H9 (cell line): ENCODE data around the gene SPATA6L. TPM values are rescaled to one million over a fixed set of nuclear protein-coding genes. Genes with fewer than 3 reads are reported as not detected.

Experiments used
- DNase-seq: peaks from one replicate; pipeline ENCODE4 v3.0.0-alpha.2; 2017
- H2AFZ ChIP-seq: one replicate; pipeline ENCODE4 v1.6.1; 2013; ENCODE audit warnings: mild to moderate bottlenecking, low read length, control low read depth, moderate library complexity
- H2AK5ac ChIP-seq: 2 replicates; pipeline ENCODE4 v1.6.1; 2013; ENCODE audit warnings: low read length, control low read depth, mixed read lengths; ENCODE audit not compliant: insufficient read length
- H2BK120ac ChIP-seq: one replicate; pipeline ENCODE4 v1.6.1; 2013; ENCODE audit warnings: low read depth, mild to moderate bottlenecking, low read length, control low read depth, inconsistent platforms; ENCODE audit not compliant: poor library complexity, severe bottlenecking
- H2BK12ac ChIP-seq: 2 replicates; pipeline ENCODE4 v1.6.1; 2013; ENCODE audit warnings: low read length, control low read depth, mixed read lengths, low read depth; ENCODE audit not compliant: insufficient read length
- H2BK15ac ChIP-seq: 2 replicates; pipeline ENCODE4 v1.6.1; 2013; ENCODE audit warnings: low read depth, low read length, control low read depth
- H2BK20ac ChIP-seq: one replicate; pipeline ENCODE4 v1.6.1; 2013; ENCODE audit warnings: low read depth, mild to moderate bottlenecking, low read length, control low read depth, inconsistent platforms; ENCODE audit not compliant: poor library complexity, severe bottlenecking
- H2BK5ac ChIP-seq: 2 replicates; pipeline ENCODE4 v1.6.1; 2013; ENCODE audit warnings: low read length, control low read depth, mixed read lengths; ENCODE audit not compliant: insufficient read length
- H3K14ac ChIP-seq: 2 replicates; pipeline ENCODE4 v1.6.1; 2013; ENCODE audit warnings: low read length, control low read depth; ENCODE audit not compliant: insufficient read depth
- H3K18ac ChIP-seq: 2 replicates; pipeline ENCODE4 v1.6.1; 2013; ENCODE audit warnings: low read depth, mild to moderate bottlenecking, mixed read lengths, low read length, control low read depth; ENCODE audit not compliant: insufficient read length
- H3K23ac ChIP-seq: 2 replicates; pipeline ENCODE4 v1.6.1; 2013; ENCODE audit warnings: low read length, control low read depth, mixed read lengths, low read depth; ENCODE audit not compliant: insufficient read length
- H3K23me2 ChIP-seq: 2 replicates; pipeline ENCODE4 v1.6.1; 2013; ENCODE audit warnings: low read depth, mild to moderate bottlenecking, mixed read lengths, low read length, control low read depth; ENCODE audit not compliant: insufficient read length, poor library complexity, severe bottlenecking
- H3K27ac ChIP-seq: 2 replicates; pipeline ENCODE4 v1.5.1; 2013; ENCODE audit warnings: low read length, control low read depth, mixed read lengths, low read depth; ENCODE audit not compliant: insufficient read length
- H3K27me3 ChIP-seq: 2 replicates; pipeline ENCODE4 v1.6.1; 2013; ENCODE audit warnings: low read length, control low read depth, inconsistent platforms; ENCODE audit not compliant: insufficient read depth
- H3K4ac ChIP-seq: 2 replicates; pipeline ENCODE4 v1.6.1; 2013; ENCODE audit warnings: low read depth, mild to moderate bottlenecking, control low read depth, inconsistent platforms, low read length, moderate library complexity
- H3K4me1 ChIP-seq: 2 replicates; pipeline ENCODE4 v1.6.1; 2013; ENCODE audit warnings: low read length, control low read depth, inconsistent platforms; ENCODE audit not compliant: insufficient read depth
- H3K4me2 ChIP-seq: 2 replicates; pipeline ENCODE4 v1.6.1; 2013; ENCODE audit warnings: low read length, control low read depth, mixed read lengths; ENCODE audit not compliant: insufficient read length, insufficient read depth
- H3K56ac ChIP-seq: 2 replicates; pipeline ENCODE4 v1.6.1; 2013; ENCODE audit warnings: low read depth, mild to moderate bottlenecking, mixed read lengths, low read length, control low read depth; ENCODE audit not compliant: insufficient read length
- H3K79me1 ChIP-seq: 2 replicates; pipeline ENCODE4 v1.6.1; 2013; ENCODE audit warnings: low read depth, mild to moderate bottlenecking, moderate library complexity, low read length, control low read depth, inconsistent platforms; ENCODE audit not compliant: insufficient read depth, poor library complexity, severe bottlenecking
- H3K79me2 ChIP-seq: 2 replicates; pipeline ENCODE4 v1.6.1; 2013; ENCODE audit warnings: low read length, control low read depth, inconsistent platforms; ENCODE audit not compliant: insufficient read depth
- H3K9ac ChIP-seq: 2 replicates; pipeline ENCODE4 v1.6.1; 2013; ENCODE audit warnings: low read length, control low read depth, mixed read lengths; ENCODE audit not compliant: insufficient read length; ENCODE audit errors: extremely low read depth
- H3K9me3 ChIP-seq: one replicate; pipeline ENCODE4 v1.6.1; 2013; ENCODE audit warnings: low read depth, low read length, inconsistent platforms; ENCODE audit not compliant: control insufficient read depth
- H3T11ph ChIP-seq: one replicate; pipeline ENCODE4 v1.6.1; 2013; ENCODE audit warnings: mild to moderate bottlenecking, low read length, control low read depth, inconsistent platforms
- H4K20me1 ChIP-seq: one replicate; pipeline ENCODE4 v1.6.1; 2013; ENCODE audit not compliant: control insufficient read depth, insufficient read length, insufficient read depth
- H4K5ac ChIP-seq: 2 replicates; pipeline ENCODE4 v1.6.1; 2013; ENCODE audit warnings: low read depth, mild to moderate bottlenecking, mixed read lengths, low read length, control low read depth; ENCODE audit not compliant: insufficient read length
- H4K8ac ChIP-seq: replicated peaks from 2 replicates; pipeline ENCODE4 v1.6.1; 2013; ENCODE audit warnings: low read length, control low read depth, mixed read lengths, low read depth; ENCODE audit not compliant: insufficient read length
- H4K91ac ChIP-seq: 2 replicates; pipeline ENCODE4 v1.6.1; 2013; ENCODE audit warnings: low read depth, mild to moderate bottlenecking, moderate library complexity, mixed read lengths, low read length, control low read depth; ENCODE audit not compliant: insufficient read length
- H3K27ac Mint-ChIP-seq, 3 experiments: 2 replicates in 2 of 3; 3 replicates in 1 of 3; pipeline ENCODE4 v1.8.0; 2020 to 2021; ENCODE audit warnings: mixed read lengths in 3 of 3, mild to moderate bottlenecking in 1 of 3, moderate library complexity in 1 of 3
- H3K27me3 Mint-ChIP-seq: 2 replicates; pipeline ENCODE4 v1.8.0; 2021; ENCODE audit warnings: low read depth, mild to moderate bottlenecking, moderate library complexity, mixed read lengths
- H3K36me3 Mint-ChIP-seq, 3 experiments: 2 replicates in 2 of 3; 3 replicates in 1 of 3; pipeline ENCODE4 v1.8.0; 2020 to 2021; ENCODE audit warnings: low read depth in 3 of 3, mixed read lengths in 3 of 3; ENCODE audit not compliant: insufficient read depth in 1 of 3
- H3K4me1 Mint-ChIP-seq, 2 experiments: 2 replicates each; pipeline ENCODE4 v1.8.0; 2020; ENCODE audit warnings: mixed read lengths in 2 of 2
- H3K4me3 Mint-ChIP-seq, 2 experiments: 2 replicates in 1 of 2; 3 replicates in 1 of 2; pipeline ENCODE4 v1.8.0; 2020 to 2021; ENCODE audit warnings: mild to moderate bottlenecking in 2 of 2, mixed read lengths in 2 of 2, moderate library complexity in 1 of 2
- H3K9me3 Mint-ChIP-seq, 2 experiments: 2 replicates in 1 of 2; 3 replicates in 1 of 2; pipeline ENCODE4 v1.8.0; 2020; ENCODE audit warnings: mild to moderate bottlenecking in 2 of 2, mixed read lengths in 2 of 2, moderate library complexity in 1 of 2
- WGBS: extraction: QIAGEN DNeasy Blood & Tissue Kit; methylation state at CpG from one replicate; pipeline ENCODE4 v1.1.7; 2013; ENCODE audit warnings: missing lambda C conversion rate, low lambda C conversion rate, mixed read lengths; ENCODE audit not compliant: insufficient read length; ENCODE audit errors: extremely low coverage; 5-methylcytosine and 5-hydroxymethylcytosine counted together
- total RNA-seq: library from RNA; stranded (reverse); gene quantifications from 2 replicates; pipeline ENCODE4 v1.2.1, GENCODE V29; 2021
- TF ChIP-seq, protein P1 (sequence below): fragments of 200-600 bp; sonication (generic); conservative IDR thresholded peaks from 3 replicates; pipeline ENCODE4 v1.8.0; 2021; ENCODE audit warnings: antibody characterized with exemption, mild to moderate bottlenecking

Gene SPATA6L
- total RNA-seq, 1 experiment from 2014 or later = 0.87 TPM

DNA sequence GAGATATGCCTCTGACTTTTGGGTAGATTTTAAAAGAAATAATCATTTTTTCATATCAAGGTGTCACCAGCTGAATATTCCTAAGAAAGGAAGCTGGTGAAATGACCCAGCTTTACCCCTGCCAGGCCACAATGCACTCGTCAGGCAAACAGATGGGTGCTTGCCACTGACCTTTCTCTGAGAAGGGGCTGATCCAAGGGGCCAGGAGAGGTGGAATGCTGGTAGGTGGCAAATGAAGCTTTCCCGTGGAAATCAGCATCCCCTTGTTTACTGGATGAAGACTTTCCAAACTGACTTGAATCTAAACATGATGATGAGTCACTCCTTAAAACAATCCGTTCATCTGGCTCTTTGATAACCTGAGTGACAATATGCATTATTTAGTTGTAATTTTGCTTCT lies 48.5 kb downstream of the SPATA6L start:
- Histone ChIP-seq H2BK12ac (no peak overlapping the region), H4K5ac (no peak overlapping the region), H2BK120ac (no peak overlapping the region), H3K27me3 (no peaks in the 10 kb centered on the region), H2BK5ac (no peak overlapping the region), H4K91ac (no peak overlapping the region), H3K79me2 (no peaks in the 10 kb centered on the region), H3K27ac (no peak overlapping the region), H2BK15ac (no peak overlapping the region), H3K4ac (no peak overlapping the region), H2BK20ac (no peak overlapping the region), H2AK5ac (no peak overlapping the region), H3K4me1 (peaks cover 12% of the 10 kb centered on the region; the same call in 1 of the 2 replicates), H3K18ac (no peak overlapping the region), H3K56ac (no peak overlapping the region), H4K20me1 (no peaks in the 10 kb centered on the region), H3K23me2 (no peaks in the 10 kb centered on the region), H3K23ac (no peak overlapping the region), H2AFZ (no peak overlapping the region), H3K4me2 (no peak overlapping the region), H3K9ac (no peak overlapping the region), H3K14ac (no peak overlapping the region), H3T11ph (no peak overlapping the region), H3K79me1 (no peaks in the 10 kb centered on the region), H3K9me3 (no peaks in the 10 kb centered on the region), H4K8ac (no peak overlapping the region)
- TF ChIP-seq, protein P1, sequence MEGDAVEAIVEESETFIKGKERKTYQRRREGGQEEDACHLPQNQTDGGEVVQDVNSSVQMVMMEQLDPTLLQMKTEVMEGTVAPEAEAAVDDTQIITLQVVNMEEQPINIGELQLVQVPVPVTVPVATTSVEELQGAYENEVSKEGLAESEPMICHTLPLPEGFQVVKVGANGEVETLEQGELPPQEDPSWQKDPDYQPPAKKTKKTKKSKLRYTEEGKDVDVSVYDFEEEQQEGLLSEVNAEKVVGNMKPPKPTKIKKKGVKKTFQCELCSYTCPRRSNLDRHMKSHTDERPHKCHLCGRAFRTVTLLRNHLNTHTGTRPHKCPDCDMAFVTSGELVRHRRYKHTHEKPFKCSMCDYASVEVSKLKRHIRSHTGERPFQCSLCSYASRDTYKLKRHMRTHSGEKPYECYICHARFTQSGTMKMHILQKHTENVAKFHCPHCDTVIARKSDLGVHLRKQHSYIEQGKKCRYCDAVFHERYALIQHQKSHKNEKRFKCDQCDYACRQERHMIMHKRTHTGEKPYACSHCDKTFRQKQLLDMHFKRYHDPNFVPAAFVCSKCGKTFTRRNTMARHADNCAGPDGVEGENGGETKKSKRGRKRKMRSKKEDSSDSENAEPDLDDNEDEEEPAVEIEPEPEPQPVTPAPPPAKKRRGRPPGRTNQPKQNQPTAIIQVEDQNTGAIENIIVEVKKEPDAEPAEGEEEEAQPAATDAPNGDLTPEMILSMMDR = no peak
- Mint-ChIP-seq H3K36me3 (no peaks in the 10 kb centered on the region), H3K4me1 (peaks cover 36 to 37% of the 10 kb centered on the region in 2 experiments), H3K27me3 (no peaks in the 10 kb centered on the region), H3K27ac (peak overlapping the region in 2 of 3 experiments; percentile 28 to 36; a peak in 1 of 7 replicates), H3K4me3 (no peak overlapping the region), H3K9me3 (no peaks in the 10 kb centered on the region)
- DNase-seq = no peak
- no CpG with 5 or more reads among the region's 3 CpGs for WGBS
